HPDE6-E6E7 (cell line): ENCODE results near the gene CSDE1.

ENCODE experiments used
- DNase-seq: peaks from one replicate; pipeline ENCODE4 v3.0.0; 2011; ENCODE audit warnings: missing footprints; ENCODE audit errors: extremely low spot score

CSDE1 gene

GRCh38 chr1:114701931-114702330, 55.9 kb downstream of the CSDE1 start:
- DNase-seq = no peak

DNA sequence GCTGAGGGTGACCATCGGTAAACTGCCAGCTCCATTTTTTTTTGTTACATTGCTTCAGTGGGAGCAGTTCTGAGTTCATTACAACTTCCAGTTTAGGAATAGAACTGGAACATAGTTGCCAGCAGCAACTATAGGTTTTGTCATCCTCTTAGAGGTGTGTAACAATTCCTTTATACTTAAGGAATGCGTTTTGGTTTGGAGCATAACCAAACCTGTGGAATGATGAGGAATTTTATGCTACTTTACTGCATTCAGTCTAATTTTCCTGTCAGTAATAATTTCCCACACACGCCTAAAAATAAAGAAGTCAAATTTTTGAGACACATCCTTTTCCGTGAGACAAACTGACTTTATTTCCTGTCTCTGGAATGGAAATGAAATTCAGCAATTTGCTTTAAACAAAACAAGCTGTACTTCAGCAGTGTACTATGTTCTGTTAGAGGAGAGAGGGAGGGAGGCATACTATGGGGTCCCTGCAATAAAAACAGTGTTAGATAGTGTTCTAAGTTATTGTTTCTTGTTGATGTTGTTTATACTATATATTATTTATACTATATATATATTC, 57.7 kb downstream of the CSDE1 start:
- DNase-seq = no peak

- no peak for DNase-seq
These were observed 61.0 kb downstream of the CSDE1 start for GRCh38 chr1:114696810-114697209.

GRCh38 chr1:114695430-114696058, 62.2 kb downstream of the CSDE1 start, which contains the start of gene AMPD1:
Gene AMPD1 (minus strand): TSS chr1:114695546. CDS start chr1:114695471, 75 bp downstream.
- no peak for DNase-seq

- DNase-seq = no peak
These were observed 63.1 kb downstream of the CSDE1 start for GRCh38 chr1:114694540-114695310.

GRCh38 chr1:114692947-114693346, 64.8 kb downstream of the CSDE1 start:
- DNase-seq = no peak

GRCh38 chr1:114691061-114691460, 66.7 kb downstream of the CSDE1 start:
- DNase-seq = no peak

DNA sequence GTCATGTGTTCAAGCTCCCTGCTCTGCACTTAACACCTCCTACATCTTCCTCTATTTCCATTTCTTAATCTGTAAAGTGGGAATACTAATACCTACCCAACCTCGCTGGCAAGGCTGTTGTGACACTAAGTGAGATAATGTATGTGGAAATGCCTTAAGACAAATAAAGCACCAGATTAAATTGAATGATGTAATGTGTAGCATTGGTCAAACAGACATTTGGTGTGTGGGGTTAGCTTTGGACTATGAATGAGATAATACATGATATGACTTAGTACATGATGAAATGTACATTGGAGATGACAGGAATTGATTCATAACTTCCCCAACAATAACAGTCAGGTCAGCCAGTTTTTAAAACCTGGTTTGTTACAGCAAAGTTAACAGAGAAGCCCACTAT, 67.6 kb downstream of the CSDE1 start:
- no peak for DNase-seq

- no peak for DNase-seq
These were observed 69.3 kb downstream of the CSDE1 start for GRCh38 chr1:114688526-114688925.

DNA sequence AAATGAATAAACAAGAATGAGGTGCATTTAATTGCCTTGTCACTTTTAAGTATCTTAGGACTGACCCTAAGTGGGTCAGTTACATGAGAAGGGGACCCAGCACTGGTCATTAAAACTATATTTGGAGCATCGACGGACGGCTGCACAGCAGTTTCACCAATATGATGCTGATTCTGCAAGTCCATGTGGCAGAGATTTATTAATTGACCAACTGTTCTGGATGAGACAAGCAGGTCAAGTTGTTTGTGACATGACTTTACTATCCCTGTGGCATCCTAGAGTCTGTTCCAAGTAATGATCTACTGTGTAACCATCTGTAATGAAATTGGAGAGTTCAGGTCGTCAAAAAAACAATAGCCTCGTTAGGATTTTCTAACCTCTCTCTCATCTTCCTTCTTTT, 71.9 kb downstream of the CSDE1 start:
- DNase-seq = no peak

GRCh38 chr1:114677691-114678090, 80.1 kb downstream of the CSDE1 start:
- no peak for DNase-seq

GRCh38 chr1:114676115-114676514, 81.7 kb downstream of the CSDE1 start:
- no peak for DNase-seq

DNA sequence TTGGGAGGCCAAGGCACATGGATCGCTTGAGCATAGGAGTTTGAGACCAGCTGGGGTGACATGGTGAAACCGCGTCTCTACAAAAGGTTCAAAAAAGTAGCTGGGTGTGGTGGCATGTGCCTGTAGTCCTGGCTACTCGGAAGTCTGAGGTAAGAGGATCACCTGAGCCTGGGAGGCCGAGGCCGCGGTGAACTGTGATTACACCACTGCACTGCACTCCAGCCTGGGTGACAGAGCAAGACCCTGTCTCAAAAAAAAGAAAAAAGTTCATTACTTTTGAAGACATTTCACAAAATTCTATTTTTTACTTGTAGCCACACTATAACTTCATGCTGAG, 85.9 kb downstream of the CSDE1 start:
- DNase-seq = no peak

- DNase-seq = no peak
These were observed 86.5 kb downstream of the CSDE1 start for GRCh38 chr1:114671011-114671938.

GRCh38 chr1:114670083-114671010, 87.4 kb downstream of the CSDE1 start:
- DNase-seq = peak; percentile 80

GRCh38 chr1:114669562-114670082, 88.2 kb downstream of the CSDE1 start, which contains the start of gene DENND2C:
Gene DENND2C (minus strand): TSS chr1:114670049. CDS start chr1:114625984, 44,065 bp downstream.
- no peak for DNase-seq

DNA sequence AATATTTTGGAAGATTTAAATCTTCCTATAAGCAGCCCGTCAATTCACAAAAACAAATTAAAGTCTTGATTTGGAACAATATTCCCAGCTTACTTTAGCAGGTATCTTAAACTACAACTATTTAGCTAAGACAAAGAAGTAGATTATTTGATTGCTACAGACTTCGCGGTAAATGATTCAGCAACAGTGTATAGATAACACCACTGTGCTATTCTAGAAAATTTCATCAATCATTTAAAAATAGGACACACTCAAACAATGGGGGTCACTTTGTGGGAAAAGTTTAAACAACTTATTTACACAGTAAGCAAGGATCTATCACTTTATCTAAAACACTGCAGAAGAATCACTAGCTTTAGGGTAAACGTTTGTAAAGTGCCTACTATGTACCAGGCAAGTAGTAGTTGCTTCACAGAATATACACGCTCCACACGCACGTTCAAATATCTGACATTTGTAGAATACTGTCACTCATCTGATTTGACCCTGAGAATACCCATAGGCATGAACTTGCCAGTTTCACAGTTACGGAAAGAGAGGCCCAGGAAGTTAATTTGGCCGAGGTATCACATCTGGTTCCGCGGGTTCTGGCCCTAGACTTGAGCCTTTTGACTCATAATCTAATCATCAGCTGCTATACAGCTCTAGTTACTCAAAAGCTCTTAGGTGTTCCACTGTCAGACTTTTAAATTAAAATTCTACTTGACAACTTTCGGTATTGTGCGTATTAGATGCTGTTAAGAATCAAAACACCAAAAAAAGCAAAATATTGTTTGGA, 88.8 kb downstream of the CSDE1 start:
- DNase-seq = peak; percentile 48

DNA sequence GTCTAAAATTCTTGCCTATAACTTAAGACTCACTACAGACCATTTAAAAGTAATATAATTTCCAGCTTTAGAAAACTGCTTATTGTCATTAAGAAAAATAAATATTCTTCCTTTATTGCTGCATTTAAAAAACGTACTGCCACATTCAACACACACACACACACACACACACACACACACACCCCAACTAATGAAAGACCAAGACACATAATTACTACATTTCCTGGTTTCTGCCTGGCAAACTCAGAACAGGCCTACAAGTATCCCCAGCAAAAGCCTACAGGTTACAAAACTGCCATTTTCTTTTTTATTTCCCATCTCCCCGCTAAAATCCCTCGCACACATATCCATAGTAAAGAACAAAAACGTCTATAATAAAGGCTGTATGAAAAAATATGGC, 89.4 kb downstream of the CSDE1 start:
- DNase-seq = no peak

GRCh38 chr1:114666954-114667353, 90.8 kb downstream of the CSDE1 start:
- no peak for DNase-seq
